Testis (tissue), 2 donors: ENCODE results near the gene PIEZO1.
A peak's percentile ranks its signal among the peaks of the same experiment; 100 is the strongest.

ENCODE experiments used
- CTCF ChIP-seq, 3 experiments: fragments of 450-650 bp in 2 of 3; fragments of 200-600 bp in 1 of 3; sonication (generic) in 1 of 3; IDR thresholded peaks; one replicate each; pipeline ENCODE4 v1.5.1; 2016 to 2019; ENCODE audit warnings: antibody characterized with exemption in 3 of 3, mild to moderate bottlenecking in 2 of 3, moderate library complexity in 1 of 3
- POLR2A ChIP-seq: fragments of 450-650 bp; IDR thresholded peaks from one replicate; pipeline ENCODE4 v1.6.1; 2017; ENCODE audit warnings: antibody characterized with exemption, mild to moderate bottlenecking, moderate library complexity

- TF ChIP-seq CTCF (IDR thresholded peaks at IDR 0.05) (peak in 2 of 3 experiments; percentile 50 to 55), POLR2A (no peak)
These were observed 755 bp downstream of the PIEZO1 start for GRCh38 chr16:88784074-88784855.
